NCI-H2196 treated with DMSO at 0.1 percent for 48 hours (cell line): ENCODE data around the gene CCNL2.
A peak's percentile ranks its signal among the peaks of the same experiment; 100 is the strongest.

Source experiments
- DNase-seq: peaks from one replicate; lab custom pipeline; 2025; ENCODE audit not compliant: unreplicated experiment; lab: John Stamatoyannopoulos, UW

CCNL2 gene

DNA sequence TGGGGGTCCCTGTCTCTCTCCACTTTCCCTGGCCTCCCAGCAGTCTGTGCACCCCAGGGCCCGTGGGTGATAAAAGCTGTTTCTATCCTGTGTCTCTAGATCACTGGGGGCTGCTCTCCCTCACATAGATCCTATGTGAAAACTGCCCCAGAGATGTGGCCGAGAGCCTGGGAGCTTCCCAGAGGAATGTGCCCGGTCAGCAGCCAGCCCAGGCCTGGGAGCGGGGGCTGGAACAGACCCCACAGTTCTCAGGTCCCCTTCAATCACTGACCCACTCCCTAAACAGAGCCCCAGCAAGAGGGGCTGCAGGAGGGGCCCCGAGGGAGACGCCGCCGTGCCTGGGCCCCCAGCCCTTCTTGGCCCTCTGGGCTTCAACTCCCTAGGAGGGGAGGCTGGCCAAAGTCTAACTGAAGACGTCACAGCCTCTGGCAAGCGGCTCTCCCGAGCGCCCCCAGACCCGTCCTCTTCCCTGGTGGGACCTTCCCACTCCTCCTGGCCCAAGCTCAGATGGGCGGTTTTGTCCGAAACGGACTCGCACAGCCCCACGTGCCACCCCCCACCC, 41.2 kb downstream of the CCNL2 start:
- DNase-seq = no peak

DNA sequence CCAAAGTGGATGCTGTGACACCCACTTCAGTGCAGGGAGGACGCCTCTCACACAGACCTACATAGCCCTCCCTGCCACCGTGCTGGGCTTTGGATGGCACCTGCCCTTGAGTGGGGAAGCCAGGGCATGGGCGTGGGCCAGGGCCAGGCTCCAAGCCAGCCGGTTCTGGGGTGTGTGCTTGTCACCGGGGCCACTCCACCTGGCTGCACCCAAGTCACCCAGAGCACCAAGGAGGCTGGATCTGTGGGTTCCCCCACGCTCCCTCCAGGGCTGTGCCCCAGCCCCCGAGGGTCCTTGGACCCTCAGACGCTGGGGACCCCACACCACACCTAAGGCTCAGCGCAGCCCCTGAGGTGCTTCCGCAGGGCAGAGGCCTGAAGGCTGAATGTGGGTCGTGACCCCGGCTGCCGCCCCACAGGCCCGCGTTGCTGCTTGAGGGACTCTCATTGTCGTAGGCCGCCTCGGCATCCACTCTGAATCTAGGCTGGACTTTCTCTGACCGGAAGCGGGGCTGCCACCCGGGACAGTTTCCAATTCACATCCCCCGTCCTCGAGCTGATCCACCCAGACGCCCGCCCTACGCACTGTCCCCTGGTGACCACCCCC, 42.2 kb downstream of the CCNL2 start:
- no peak for DNase-seq

DNA sequence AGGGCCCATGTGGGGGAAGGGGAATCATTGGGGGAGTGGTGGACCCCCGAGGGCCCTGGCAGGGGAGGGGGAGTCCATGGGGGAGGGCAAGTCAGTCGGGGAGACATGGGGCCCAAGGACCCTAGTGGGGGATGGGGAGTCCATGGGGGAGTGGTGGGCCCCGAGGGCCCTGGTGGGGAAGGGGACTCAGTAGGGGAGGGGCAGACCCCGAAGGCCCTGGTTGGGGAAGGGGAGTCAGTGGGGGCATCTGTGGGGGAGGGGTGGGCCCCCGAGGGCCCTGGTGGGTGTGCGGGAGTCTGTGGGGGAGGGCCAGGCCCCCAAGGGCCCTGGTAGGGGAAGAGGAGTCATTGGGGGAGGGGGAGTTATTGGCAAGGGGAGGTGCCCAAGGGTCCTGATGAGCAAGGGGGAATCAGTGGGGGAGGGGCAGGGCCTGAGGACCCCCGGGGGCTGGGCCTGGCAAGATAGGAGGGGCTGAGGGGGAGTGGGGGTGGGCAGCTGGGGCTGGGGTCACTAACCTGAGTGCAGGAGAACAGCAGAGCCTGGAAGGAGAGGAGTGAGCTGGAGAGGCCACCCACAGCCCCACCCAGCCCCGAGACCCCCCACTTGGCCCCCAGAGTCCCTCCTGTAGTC, 42.9 kb downstream of the CCNL2 start:
- DNase-seq = no peak

DNA sequence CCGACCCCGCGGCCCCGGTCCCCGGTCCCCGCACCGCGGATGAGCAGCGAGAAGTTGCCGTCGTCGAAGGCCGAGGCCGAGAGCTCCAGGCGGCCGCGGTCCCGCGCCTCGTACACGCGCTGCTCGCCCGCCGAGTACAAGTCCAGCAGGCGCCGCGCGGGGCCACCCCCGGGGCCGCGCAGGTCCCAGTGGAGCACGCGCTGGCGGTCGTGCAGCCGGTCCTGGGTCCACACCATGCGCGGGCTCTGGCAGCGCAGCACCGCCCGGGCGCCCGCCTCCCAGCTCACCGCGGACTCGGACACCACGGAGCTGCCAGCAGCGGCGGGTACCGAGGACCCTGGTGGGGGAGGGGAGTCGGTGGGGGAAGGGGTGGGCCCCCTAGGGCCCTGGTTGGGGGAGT, 43.7 kb downstream of the CCNL2 start:
- DNase-seq = peak; percentile 56

DNA sequence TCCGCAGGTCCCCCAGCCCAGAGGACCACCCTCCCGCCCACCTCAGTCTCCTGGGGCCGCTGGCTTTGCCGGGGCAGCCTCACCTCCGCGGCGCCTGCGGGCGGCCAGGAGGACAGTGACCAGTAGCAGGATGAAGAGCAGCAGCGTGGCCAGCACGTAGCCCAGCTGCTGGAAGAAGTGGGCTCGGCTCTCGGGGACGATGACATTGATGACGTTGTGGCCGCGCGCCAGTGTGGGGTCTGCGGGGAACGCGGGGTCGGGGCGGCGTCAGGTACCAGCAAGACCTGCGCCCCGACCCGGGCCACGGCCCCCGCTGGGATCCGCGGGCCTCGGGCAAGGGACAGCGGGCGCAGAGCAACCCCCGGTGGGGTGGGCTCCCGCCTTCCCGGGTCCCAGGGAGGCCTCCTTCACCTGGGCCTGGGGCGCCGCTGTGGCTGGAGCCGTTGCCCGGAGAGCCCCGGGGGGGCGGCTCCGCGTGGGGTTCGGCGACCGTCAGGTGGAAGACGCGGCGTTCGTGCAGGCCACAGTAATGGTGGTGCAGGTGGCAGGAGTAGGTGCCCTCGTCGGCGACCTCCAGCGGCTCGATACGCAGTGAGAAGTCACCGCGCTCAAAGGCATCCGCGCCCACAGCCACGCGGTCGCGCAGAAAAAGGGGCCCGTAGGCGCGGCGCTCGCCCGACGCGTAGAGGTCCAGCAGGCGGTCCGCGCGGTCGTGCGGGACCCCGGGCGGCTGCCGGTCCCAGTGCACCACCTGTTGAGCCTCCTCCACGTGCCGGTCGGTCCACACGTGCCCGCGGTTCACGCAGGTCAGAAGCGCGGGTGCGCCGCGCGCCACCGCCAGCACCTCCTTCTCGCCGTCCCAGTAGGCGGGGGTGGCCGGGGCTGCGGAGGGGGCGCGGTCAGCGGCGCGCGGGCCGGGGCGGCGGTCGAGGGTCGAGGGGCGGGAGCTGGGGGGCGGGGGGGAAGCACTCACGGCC, 44.6 kb downstream of the CCNL2 start:
- DNase-seq = no peak

DNA sequence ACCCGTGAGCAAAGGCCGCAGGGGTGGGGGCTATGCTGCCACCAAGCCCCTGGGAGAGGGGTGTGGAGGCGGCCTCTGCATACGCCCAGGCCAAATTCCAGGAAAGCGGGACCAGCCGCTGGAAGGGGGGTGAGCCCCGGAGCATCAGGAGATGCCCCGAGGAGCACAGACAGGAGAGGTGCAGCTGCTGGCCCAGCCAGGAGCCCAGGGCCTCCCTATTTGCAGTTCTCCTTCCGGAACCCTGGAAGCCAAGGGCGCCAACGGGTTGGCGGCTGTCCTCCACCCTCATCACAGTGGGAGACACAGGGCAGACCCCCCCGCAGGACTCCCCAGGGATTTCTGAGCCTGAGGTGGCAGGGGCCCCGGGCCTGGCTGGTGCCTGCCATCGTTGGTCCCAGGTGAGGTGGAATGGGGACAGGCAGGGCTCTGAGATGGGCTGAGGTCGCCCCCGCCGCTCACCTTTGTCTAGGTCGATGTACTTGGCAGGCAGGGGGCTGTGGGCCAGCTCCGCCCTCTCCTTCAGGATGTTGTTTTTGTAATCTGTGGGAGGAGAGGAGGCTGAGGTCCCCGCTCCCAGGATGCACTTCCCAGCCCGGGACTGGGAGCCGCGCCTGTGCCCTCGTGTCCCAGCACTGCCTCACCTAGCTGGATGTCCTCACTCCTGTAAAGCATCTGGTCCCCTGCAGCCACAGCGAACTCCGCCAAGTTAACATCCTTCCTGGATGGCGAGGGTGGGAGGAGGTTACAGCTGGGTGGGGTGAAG, 45.6 kb downstream of the CCNL2 start:
- DNase-seq = no peak

DNA sequence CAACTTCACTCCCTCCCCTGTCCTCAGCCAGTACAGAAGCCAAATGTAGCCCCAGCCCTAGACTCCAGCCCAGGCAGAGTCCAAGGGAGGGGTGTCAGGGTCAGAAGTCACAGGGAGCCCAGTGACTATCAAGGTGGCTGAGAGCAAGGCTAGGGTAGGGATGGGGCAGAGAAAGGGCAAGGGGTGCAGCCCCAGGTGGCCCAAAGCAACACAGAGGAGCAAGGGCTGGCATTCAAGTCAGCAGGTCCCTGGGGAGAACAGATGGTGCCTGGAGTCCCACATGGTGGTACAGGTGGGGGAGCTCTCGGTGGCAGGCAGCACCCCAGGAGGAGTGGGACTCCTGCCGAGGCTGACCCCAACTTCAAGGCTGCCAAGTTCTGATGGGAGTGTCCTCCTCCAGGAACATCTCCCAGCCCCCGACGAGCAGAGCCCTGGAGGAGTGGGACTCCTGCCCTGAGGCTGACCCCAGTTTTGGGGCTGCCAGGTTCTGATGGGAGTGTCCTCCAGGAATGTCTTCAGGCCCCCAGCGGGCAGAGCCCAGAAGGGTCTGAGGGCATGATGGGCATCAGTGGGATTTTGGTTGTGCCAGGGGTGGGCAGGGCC, 46.2 kb downstream of the CCNL2 start:
- DNase-seq = no peak

DNA sequence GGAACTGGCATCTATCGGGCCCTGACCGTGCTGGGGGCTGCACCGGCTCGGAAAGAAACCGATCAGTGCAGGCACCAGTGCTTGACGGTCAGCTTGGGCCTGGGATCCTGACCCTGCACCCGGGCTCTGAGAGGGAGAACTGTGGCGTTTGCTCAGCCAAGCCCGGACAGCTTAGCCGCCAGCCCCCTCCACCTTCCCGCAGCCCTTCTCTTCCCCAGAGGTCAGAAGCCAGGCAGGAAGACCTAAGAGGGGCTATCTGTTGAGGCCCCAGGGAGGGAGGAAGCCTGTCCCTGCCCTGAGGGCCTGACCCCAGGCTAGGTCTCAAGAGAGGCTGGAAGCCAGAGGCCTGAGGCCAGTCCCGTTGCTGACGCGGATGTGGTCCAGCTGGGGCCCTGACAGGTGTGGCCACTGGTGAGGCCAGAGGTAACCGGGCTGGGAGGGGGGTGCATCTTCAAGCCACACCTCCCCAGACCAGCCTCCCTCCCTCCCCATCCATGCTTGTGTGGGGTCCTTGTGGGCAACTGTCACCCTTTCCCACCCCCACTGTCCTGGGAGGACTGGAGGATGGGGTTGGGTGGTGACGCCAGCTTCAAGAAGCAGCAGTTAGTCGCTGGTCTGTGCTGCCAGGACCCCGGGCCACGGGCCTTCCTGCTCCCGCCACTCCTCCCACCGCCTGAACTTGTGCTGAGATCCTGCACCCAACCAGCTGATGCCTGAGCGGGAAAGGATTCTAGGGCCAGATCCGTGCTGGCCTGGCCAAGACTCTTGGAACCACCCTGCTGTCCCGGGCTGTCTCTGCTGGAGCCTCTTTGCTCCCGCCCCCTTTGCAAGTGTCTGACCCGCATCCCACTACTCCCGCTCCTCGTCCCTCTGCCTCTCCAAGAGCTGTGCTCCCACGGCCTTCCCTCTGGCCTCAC, 47.4 kb downstream of the CCNL2 start:
- no peak for DNase-seq

DNA sequence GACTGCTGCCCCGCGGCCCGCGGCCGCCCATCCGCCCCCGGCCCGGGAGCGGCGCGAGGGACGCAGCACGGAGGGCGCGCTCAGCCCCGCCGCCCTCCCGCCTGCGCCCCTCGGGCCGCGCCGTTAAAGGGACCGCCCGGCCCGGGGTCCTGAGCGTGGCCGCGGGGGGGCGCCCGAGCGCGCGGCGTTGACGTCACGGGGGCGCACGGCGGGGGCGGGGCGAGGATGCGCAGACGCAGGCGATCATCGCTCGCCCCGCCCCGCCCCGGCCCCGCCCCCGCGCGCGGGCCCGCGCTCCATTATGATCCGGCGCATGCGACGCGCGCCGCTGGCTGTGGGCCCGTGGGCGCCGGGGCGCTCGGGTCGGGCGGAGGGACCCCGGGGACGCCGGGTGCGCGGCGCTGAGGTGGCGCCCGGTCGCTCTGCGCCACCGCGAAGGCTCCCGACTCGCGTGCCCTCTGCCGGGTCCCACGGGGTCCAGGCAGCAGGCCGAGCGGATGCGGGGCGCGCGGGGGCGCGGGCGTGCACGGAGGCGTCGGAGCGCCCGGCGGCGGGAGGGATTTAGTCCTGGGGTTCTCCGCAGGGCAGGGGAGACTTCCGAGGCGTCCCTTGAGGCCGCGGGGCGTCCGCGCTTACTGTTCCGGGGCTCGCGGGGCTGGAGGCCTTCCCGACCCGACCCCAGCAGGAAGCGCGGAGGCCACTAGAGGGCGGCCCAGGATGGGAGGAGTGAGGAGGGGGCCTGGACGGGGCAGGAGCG, 49.7 kb downstream of the CCNL2 start, which contains the start of gene DVL1:
Gene DVL1 (minus strand): TSS at position 163 of the 757 bp plus-strand sequence. CDS start 353 bp downstream, outside the sequence.
- DNase-seq = peak; percentile 28

DNA sequence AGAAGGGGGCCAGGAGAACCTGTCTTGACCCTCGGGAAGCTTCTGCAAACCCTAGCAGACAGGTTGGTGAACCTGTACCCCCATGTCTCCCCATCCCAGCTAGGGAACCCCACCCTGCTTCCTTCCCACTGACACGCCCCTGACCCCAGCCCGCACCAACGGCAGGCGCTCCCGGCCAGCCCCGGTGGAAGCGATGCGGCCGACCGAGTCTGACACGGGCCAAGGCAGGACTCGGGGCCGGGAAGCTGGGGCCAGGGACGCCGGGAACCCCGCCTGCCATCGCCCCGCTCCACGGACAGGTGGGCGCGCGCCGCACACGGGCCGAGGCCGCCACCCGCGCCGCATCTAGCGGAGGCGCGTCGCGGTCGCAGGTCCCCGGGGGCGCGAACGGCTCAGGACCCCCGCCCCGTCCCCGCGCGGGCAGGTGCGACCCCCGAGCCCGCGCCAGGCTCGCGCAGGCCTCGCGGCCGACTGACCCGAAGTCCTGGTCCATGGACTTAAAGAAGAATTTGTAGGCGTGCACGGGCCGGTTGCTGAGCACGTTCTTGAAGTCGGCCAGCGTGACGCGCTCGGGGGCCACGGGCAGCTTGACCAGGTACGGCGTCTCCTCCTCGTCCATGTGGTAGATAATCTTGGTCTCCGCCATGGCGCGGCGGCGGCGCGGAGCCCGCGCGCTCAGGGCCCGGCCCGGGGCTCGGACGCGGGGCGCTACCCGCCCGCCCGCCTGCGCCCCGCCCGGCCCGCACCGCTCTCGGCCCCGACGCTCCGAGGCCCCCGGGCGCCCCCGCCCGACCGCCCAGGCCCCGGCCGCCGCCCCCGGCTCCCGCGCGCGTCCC, 50.5 kb downstream of the CCNL2 start:
- no peak for DNase-seq

DNA sequence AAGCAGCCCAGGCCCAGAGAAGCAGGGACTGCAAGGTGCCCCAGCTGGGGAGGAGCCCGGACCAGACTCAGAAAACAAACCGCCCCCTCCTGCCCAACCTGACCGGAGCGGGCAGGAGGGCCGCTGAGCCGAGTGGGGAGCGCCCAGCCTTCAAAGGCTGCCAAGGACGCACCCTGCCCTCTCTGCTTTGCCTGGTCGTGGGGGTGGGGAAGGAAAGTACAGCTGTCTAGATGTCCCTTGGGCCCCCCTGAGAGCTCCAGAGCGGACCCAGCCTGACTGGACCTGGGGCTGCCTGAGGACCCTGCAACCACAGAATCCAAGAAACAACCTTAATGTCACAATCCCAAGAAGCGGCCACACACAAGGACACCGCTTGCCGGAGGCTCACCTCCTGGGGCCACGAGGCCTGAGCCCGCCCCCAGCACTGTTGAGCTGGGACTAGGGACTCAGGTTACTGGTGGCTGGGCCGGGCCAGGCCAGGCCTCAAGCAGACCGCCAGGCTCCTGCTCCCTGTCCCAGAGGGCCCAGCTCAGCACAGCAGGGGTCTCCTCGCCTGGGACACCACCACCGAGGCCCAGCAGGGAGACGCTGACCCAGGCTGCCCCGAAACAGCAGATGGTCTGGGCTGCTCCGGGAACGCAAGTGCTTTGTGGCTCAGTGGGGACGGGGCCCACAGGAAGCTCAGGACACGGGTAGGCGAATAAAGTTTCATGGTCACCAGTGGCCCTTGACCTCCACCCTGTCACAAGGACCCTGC, 51.3 kb downstream of the CCNL2 start:
- no peak for DNase-seq

DNA sequence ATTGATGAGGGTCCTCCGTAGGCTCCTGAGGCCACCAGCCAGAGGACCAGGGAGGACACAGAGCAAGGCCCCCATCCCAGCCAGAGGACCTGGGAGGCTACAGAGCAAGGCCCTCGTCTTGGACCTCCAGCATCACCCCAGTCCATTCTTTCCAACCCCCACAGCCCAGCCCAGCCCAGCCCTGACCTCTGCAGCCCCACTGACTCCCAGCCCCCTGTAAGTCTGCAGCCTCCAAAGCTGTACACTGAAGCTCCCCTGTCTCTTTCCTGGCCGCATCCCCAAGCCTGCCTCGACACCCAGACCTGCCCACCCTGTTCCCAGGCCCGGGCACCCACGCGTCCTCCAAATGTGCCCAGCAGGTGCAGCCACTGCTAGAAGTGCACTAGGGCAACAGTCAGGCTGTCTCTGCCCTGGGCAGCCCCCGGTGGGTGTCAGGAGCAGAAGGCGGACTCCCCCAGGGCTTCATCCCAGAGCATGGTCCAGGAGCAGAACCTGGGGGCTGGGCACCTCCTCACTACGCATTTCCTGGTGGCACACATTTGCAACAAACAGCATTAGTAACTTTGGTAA, 52.0 kb downstream of the CCNL2 start:
- no peak for DNase-seq

DNA sequence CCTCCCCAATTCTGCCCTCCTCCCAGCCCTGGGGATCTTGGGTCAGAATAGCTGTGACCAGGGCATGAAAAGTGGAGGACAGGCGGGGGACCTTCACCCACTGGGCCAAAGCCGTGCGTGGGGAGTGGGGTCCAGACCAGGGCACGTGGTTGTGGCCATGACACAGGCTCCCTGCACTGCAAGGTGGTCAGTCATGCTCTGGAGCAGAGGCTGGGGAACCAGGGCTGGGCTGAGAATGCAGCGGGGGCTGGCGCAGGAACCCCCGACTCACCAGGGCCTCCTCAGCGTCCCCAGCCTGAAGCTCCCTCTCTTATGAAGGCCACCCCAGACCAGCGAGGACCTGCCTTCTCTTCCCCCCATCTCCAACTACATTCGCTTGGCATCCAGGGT, 52.6 kb downstream of the CCNL2 start:
- DNase-seq = no peak

DNA sequence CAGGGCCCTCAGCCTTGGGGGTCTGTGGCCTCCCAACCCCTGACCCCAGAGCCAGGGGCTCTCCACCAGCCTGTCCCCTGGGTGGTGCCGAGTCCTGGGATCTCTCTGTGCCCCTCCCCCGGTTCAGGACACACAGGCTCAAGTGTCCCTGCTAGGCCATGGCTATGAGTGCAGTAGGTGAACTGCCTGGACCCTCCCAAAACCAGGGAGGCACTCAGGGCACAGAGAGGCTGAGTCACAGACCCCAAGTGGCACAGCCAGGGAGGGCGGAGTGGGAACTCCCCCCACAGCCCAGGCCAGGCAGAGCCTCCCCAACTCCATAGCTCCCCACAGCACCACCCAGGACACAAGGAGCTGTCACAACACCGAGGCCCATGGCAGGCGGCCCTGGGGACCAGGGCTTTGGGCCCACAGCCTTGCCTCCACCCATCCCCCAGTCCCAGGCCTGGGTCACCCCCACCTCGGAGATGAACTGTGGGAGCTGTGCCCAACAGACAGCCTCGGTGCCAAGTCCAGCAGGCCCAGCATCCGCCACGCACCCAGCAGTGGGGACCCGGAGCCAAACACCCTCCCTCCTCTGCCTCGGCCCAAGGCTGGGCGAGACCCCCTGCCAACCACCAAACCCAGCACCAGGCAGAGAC, 53.2 kb downstream of the CCNL2 start:
- DNase-seq = no peak

DNA sequence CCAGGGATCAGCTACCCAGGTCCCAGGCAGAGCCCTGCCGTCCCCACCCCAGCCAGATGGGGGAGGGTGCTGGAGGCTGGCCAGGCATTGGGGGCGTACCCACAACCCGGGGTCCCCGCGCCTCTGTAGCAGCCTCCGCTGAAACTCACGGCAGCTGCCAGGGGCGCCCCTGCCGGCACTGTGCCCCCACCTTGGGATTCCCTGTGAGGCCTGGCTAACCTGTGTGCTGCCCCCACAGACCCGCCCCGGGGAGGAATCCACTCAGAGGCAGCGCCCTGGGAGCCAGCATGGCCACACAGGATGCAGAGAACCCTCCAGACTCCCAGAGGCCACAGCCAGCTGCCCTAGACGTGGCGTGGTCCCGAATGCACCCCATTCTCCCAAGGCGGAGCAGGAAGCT, 53.8 kb downstream of the CCNL2 start:
- DNase-seq = no peak

DNA sequence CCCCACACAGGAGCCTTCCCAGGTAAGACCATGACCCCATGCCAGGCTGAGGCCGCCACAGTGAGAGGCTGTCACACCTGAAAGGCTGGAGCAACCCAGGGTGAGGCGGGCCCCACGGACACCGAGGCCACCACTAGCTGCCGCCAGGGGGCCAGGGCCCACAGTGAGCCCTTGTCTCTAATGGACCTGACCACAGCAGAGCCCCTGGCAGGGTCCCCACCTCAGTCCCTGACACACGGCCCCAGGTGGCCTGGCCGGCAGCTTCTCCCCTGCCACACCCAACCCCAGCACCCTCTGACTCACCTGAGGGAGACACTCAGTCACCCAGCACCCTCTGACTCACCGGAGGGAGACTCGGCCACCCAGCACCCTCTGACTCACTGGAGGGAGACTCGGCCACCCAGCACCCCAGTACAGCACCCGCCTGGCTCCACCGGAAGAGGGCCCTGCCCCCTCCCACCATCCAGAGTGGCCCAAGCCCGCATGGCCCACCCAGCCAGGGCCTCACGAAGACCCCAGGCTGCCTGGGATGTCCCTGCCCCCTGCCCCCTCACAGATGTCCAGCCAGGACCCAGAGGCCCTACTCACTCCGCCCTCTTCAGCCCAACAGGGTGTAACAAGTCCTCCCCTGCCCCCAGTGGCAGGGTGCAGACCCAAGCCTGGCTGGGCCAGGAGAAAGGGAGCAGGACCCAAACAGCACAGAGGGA, 54.3 kb downstream of the CCNL2 start:
- no peak for DNase-seq
